Activated CD8-positive, alpha-beta T cell treated with anti-CD3 and anti-CD28 coated beads for 36 hours (primary cell): ENCODE data around the gene TRABD2B. TPM values are rescaled to one million over a fixed set of nuclear protein-coding genes. Genes with fewer than 3 reads are reported as not detected.

Source experiments
- ATAC-seq: fragments of 200-7000 bp; cut with Tn5 transposase; one replicate; pipeline ENCODE4 v1.10.0; 2021; ENCODE audit warnings: mild to moderate bottlenecking, moderate library complexity
- CTCF ChIA-PET: fragments of 350-600 bp; sonication (Branson Sonifier 250); formaldehyde crosslinking; loops from one replicate; lab custom pipeline; 2021; ENCODE audit warnings: antibody characterized with exemption; lab: Charles Lee
- POLR2A ChIA-PET: fragments of 350-600 bp; sonication (Branson Sonifier 250); formaldehyde crosslinking; loops from one replicate; lab custom pipeline; 2021; ENCODE audit warnings: antibody characterized with exemption; lab: Charles Lee
- DNase-seq: peaks from one replicate; pipeline ENCODE4 v3.0.0-alpha.2; 2020
- H3K27ac Mint-ChIP-seq: one replicate; pipeline ENCODE4 v1.8.0; 2021; ENCODE audit warnings: mild to moderate bottlenecking, mixed read lengths
- H3K27me3 Mint-ChIP-seq: one replicate; pipeline ENCODE4 v1.8.0; 2021; ENCODE audit warnings: mixed read lengths
- H3K36me3 Mint-ChIP-seq: one replicate; pipeline ENCODE4 v1.8.0; 2021; ENCODE audit warnings: low read depth, mixed read lengths
- H3K4me1 Mint-ChIP-seq: one replicate; pipeline ENCODE4 v1.8.0; 2021; ENCODE audit warnings: low read depth, mixed read lengths
- H3K4me3 Mint-ChIP-seq: one replicate; pipeline ENCODE4 v1.8.0; 2021; ENCODE audit warnings: mild to moderate bottlenecking, moderate library complexity, mixed read lengths
- H3K9me3 Mint-ChIP-seq: one replicate; pipeline ENCODE4 v1.8.0; 2021; ENCODE audit warnings: mixed read lengths
- intact Hi-C: fragments of 100-400 bp; cut with micrococcal nuclease; formaldehyde crosslinking; loops from one replicate; pipeline ENCODE4 v1.10.0; 2022
- total RNA-seq, 2 experiments: library from RNA; stranded (reverse); gene quantifications; one replicate each; pipeline ENCODE4 v1.2.3, GENCODE V29; 2021
- TF ChIP-seq, protein P1 (sequence below): fragments of 200-600 bp; IDR thresholded peaks from one replicate; pipeline ENCODE4 v1.8.0; 2022; ENCODE audit warnings: antibody characterized with exemption, mild to moderate bottlenecking

TRABD2B gene
- total RNA-seq, 2 experiments from 2014 or later = not detected

DNA sequence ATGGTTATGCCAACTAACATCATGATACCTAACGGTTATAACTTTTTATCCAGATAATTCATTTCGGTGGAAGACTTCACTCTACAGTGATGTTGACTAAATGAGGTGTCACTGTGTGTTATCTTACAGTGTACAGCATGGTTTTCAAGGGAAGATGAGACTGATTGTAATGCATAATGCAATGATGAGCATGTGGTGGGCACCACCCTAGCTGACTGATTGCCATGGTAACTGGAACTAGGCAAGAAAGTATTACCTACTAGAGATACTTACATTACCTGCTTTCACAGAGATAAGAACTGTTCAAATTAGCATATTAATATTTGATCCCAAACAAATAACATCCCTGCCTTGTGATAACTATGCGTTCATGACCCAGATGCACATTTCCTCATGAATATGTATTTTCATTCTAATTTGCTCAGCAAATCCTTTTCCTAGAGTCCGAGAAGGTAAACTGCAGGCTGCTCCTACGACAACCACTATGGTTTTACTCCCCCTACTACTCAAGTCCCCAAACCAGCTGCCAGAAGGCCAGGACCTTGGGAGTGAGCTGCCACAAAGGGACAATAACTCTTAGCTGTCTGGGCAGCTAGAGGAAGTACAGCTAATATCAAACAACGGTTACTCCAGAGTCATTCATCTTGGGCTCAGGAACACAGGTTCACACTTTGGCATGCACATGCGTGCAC, 29.2 kb downstream of the TRABD2B start:
- intact Hi-C loops = no loop called here
- Mint-ChIP-seq H3K27me3 (peaks cover 4% of the 10 kb centered on the region), H3K4me1 (no peaks in the 10 kb centered on the region), H3K4me3 (no peak overlapping the region), H3K36me3 (no peaks in the 10 kb centered on the region), H3K27ac (no peak overlapping the region), H3K9me3 (no peaks in the 10 kb centered on the region)
- CTCF ChIA-PET = interaction anchor here (0.8 kb wide), 1 partner anchor 141 kb away, joined by 3 read pairs; no protein-coding TSS in a partner anchor
- ATAC-seq (no peak), DNase-seq (no peak)
- POLR2A ChIA-PET = no interaction called here
- TF ChIP-seq, protein P1, sequence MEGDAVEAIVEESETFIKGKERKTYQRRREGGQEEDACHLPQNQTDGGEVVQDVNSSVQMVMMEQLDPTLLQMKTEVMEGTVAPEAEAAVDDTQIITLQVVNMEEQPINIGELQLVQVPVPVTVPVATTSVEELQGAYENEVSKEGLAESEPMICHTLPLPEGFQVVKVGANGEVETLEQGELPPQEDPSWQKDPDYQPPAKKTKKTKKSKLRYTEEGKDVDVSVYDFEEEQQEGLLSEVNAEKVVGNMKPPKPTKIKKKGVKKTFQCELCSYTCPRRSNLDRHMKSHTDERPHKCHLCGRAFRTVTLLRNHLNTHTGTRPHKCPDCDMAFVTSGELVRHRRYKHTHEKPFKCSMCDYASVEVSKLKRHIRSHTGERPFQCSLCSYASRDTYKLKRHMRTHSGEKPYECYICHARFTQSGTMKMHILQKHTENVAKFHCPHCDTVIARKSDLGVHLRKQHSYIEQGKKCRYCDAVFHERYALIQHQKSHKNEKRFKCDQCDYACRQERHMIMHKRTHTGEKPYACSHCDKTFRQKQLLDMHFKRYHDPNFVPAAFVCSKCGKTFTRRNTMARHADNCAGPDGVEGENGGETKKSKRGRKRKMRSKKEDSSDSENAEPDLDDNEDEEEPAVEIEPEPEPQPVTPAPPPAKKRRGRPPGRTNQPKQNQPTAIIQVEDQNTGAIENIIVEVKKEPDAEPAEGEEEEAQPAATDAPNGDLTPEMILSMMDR = no peak

- Mint-ChIP-seq H3K4me3 (no peak overlapping the region), H3K9me3 (no peaks in the 10 kb centered on the region), H3K36me3 (no peaks in the 10 kb centered on the region), H3K4me1 (no peaks in the 10 kb centered on the region), H3K27ac (no peak overlapping the region), H3K27me3 (peaks cover 3% of the 10 kb centered on the region)
- no peak for ATAC-seq
- CTCF ChIA-PET = no interaction called here
- DNase-seq = no peak
- TF ChIP-seq, protein P1 = no peak
- intact Hi-C loops = no loop called here
- POLR2A ChIA-PET = interaction anchor here (1.3 kb wide), 1 partner anchor 12 kb away, joined by 4 read pairs; no protein-coding TSS in a partner anchor
Observed at GRCh38 chr1:47965816-47966215, 31.4 kb downstream of the TRABD2B start.

- no peaks in the 10 kb centered on the region for H3K36me3 Mint-ChIP-seq
- H3K9me3 Mint-ChIP-seq = no peaks in the 10 kb centered on the region
- intact Hi-C loops = no loop called here
- ATAC-seq (no peak), DNase-seq (no peak)
- POLR2A ChIA-PET = no interaction called here
- no peaks in the 10 kb centered on the region for H3K4me1 Mint-ChIP-seq
- CTCF ChIA-PET = no interaction called here
- TF ChIP-seq, protein P1 = no peak
- H3K4me3 Mint-ChIP-seq = no peak overlapping the region
- no peak overlapping the region for H3K27ac Mint-ChIP-seq
- peaks cover 3% of the 10 kb centered on the region for H3K27me3 Mint-ChIP-seq
Observed at GRCh38 chr1:47964636-47965035, 32.5 kb downstream of the TRABD2B start.

DNA sequence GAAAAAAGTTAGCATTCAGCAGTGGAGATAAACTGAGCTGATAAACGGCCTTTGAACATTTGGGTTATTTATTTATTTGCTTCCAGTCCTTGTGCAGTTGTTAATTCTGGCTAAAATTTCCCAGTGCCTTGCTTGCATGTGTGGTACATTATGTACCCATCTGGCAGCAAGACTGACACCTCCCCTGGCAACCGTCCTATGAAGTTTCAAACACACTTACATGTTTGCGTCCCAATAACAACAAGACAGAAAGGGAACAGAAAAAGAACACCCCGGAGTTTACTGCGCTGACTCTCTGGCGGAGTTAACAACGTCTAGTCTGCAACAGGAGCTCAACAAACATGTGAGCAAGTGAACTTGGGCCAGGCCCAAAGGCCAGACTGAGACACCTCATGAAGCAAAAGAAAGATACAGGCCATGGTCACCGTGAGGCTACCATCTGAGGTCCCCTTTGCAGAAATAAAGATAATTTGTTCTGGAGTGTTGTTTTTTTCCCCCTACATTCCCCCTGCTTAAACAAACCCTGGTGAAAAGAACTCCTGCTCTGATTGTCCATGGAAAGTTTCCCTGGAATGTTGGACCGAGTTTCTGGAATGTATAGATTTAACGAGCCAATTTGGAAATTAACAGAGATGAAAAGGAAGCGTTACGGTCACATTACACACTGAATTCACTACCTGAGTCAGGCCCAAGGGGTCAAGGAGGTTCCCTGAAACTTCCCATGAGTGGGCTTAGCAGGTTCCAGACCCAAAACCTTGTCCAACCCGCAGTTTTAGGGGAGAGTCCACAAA, 33.4 kb downstream of the TRABD2B start:
- TF ChIP-seq, protein P1 = no peak
- Mint-ChIP-seq H3K4me1 (no peaks in the 10 kb centered on the region), H3K9me3 (no peaks in the 10 kb centered on the region), H3K27ac (no peak overlapping the region), H3K27me3 (peaks cover 4% of the 10 kb centered on the region), H3K4me3 (no peak overlapping the region), H3K36me3 (no peaks in the 10 kb centered on the region)
- ChIA-PET CTCF (interaction anchor here (0.6 kb wide), 1 partner anchor 238 kb away, joined by 3 read pairs; no protein-coding TSS in a partner anchor), POLR2A (no interaction called here)
- ATAC-seq = no peak
- no peak for DNase-seq
- intact Hi-C loops = no loop called here
